ENCODE measurements around the gene TOR1AIP2. TPM values are rescaled to one million over a fixed set of nuclear protein-coding genes. Genes with fewer than 3 reads are reported as not detected.

TOR1AIP2 gene
- total RNA-seq, 1 donor from 2014 or later: 92.0 TPM

DNA sequence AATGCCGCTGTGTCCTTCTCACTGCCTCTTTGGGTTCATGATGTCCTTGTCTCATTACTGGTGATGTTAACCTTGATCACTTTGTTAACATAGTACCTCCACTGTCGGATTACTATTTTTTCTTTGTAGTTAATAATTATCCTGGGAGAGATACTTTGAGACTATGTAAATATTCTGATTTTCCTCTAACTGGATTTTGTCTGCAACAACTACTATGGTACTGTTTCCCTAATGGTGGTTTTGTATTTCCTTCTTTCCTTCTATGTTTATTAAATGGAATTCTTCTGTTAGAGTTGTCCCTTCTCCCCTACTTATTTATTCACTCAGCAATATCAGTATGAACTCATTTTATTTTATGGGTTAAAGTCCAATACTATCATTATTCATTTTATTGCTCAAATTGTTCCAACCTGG is 4.2 kb downstream of the TOR1AIP2 start:
- peaks cover 50% of the 10 kb centered on the region for H3K4me1 ChIP-seq
- H3K9me3 ChIP-seq: no peaks in the 10 kb centered on the region
- intact Hi-C loops (cut with DNase I): no loop called here
- TF ChIP-seq, protein P1, sequence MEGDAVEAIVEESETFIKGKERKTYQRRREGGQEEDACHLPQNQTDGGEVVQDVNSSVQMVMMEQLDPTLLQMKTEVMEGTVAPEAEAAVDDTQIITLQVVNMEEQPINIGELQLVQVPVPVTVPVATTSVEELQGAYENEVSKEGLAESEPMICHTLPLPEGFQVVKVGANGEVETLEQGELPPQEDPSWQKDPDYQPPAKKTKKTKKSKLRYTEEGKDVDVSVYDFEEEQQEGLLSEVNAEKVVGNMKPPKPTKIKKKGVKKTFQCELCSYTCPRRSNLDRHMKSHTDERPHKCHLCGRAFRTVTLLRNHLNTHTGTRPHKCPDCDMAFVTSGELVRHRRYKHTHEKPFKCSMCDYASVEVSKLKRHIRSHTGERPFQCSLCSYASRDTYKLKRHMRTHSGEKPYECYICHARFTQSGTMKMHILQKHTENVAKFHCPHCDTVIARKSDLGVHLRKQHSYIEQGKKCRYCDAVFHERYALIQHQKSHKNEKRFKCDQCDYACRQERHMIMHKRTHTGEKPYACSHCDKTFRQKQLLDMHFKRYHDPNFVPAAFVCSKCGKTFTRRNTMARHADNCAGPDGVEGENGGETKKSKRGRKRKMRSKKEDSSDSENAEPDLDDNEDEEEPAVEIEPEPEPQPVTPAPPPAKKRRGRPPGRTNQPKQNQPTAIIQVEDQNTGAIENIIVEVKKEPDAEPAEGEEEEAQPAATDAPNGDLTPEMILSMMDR (IDR thresholded peaks at IDR 0.05): no peak
- no peak overlapping the region for H3K27ac ChIP-seq
- DNase-seq (no peak), ATAC-seq (no peak)
- H3K27me3 ChIP-seq (ENCODE audit: low read depth): no peaks in the 10 kb centered on the region
- H3K36me3 ChIP-seq: peaks cover 29% of the 10 kb centered on the region
- no peak overlapping the region for H3K4me3 ChIP-seq

DNA sequence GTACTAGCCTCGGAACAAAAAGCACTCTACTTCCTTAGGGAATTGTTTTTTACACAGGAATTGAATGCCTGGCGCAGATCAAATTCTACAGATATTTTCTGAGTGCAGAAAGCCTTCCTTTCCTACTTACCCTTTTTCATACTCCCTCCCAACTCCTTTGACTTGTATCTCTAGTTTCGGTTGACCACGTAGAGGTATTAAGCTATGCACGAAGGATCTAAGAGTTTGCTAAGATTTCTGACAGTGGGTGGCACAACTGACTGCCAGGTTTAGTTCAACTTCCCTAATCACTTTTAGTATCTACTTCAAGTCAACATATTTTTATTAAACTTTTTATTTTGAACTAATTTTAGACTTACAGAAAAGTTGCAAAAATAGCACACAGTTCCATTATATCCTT is 5.0 kb downstream of the TOR1AIP2 start:
- TF ChIP-seq, protein P1 (IDR thresholded peaks at IDR 0.05): no peak
- peaks cover 50% of the 10 kb centered on the region for H3K4me1 ChIP-seq
- H3K4me3 ChIP-seq: no peak overlapping the region
- peak overlapping the region; percentile 31 for H3K27ac ChIP-seq
- ATAC-seq (no peak), DNase-seq (no peak)
- intact Hi-C loops (cut with DNase I): no loop called here
- no peaks in the 10 kb centered on the region for H3K9me3 ChIP-seq
- H3K36me3 ChIP-seq: peaks cover 35% of the 10 kb centered on the region
- no peaks in the 10 kb centered on the region for H3K27me3 ChIP-seq (ENCODE audit: low read depth)

DNA sequence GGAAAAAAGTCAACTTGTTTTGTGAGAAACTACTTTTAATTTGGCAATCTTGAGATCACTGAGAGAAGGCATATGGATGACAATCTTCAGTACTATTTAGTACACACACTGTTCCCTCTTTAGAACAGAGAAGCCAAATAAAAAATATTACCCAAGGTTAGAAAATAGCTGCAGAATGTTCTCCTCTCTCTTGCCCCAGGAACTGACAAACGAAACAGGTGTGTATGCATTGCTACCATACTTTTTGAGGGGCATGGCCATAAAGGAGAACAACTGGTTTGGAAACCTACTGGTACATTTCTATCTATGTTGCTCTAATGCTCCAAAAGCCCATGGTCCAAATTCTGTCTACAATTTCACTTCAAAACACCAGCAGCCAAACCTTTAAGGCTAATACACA is 5.7 kb downstream of the TOR1AIP2 start:
- no peak for DNase-seq
- no peaks in the 10 kb centered on the region for H3K9me3 ChIP-seq
- TF ChIP-seq, protein P1 (IDR thresholded peaks at IDR 0.05): no peak
- no peak for ATAC-seq
- peaks cover 39% of the 10 kb centered on the region for H3K36me3 ChIP-seq
- no peaks in the 10 kb centered on the region for H3K27me3 ChIP-seq (ENCODE audit: low read depth)
- peak overlapping the region; percentile 31 for H3K27ac ChIP-seq
- no peak overlapping the region for H3K4me3 ChIP-seq
- H3K4me1 ChIP-seq: peaks cover 48% of the 10 kb centered on the region
- intact Hi-C loops (cut with DNase I): no loop called here

DNA sequence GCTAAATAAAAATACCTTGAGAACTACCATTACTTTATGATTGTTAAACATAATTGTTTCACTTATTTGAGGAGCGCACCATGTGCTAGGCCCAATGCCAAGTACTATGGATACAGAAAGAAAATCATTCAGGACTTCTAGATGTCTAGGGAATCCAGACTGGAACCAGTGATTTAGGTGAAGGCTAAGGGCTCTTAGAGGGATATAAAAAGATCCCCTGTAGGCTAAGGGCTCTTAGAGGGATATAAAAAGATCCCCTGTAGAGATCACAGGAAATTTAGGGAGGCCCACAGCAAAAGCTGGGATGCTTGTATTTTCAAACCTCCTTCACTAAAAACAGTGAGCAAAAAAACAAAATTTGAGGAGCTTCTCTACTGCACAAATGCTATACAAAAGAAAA is 6.7 kb downstream of the TOR1AIP2 start:
- Histone ChIP-seq H3K36me3 (peaks cover 50% of the 10 kb centered on the region), H3K27ac (no peak overlapping the region), H3K4me1 (peaks cover 44% of the 10 kb centered on the region), H3K4me3 (no peak overlapping the region), H3K27me3 (ENCODE audit: low read depth) (no peaks in the 10 kb centered on the region), H3K9me3 (no peaks in the 10 kb centered on the region)
- ATAC-seq: no peak
- DNase-seq: no peak
- intact Hi-C loops (cut with DNase I): no loop called here
- TF ChIP-seq, protein P1 (IDR thresholded peaks at IDR 0.05): no peak

DNA sequence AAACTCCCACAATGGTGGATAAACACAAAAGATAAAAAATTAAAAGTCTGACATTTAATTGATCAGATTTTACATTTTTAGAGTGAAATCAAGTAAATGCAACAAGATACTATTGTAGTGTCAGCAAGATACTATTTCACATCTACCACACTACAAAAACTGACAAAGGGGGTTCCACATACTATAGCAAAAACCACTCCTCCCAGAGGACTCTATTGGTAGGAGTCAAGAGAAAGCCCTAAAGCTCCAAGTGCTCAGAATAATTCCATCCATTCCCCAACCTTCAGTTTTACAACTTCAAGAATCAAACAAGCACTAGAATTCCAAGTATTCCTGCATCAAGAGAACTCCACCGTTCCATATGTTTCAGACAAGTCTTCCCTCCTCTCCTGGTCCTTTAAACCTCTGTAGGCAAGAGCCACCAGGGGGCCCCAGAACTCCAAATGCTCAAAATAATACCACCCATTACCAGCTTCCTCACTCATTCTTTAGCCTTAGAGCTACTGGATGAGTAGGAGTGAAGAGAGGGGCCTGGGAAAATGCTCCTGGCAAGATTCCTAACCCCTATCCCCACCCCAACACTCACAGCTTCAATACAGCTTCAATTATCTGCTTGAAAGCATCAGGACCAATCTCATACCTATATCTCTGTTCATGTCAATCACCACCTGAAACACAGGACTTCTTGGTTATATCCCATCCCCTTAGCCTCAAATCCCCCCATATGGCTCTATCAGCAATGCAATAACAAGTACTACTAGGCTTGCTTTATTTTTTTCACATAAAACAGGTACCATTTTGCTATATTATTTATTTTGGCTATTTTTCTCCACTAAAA is 9.9 kb downstream of the TOR1AIP2 start:
- no peak for DNase-seq
- intact Hi-C loops (cut with DNase I): no loop called here
- Histone ChIP-seq H3K4me3 (no peak overlapping the region), H3K27ac (no peak overlapping the region), H3K4me1 (peaks cover 20% of the 10 kb centered on the region), H3K36me3 (peaks cover 62% of the 10 kb centered on the region), H3K9me3 (no peaks in the 10 kb centered on the region), H3K27me3 (ENCODE audit: low read depth) (no peaks in the 10 kb centered on the region)
- TF ChIP-seq, protein P1 (IDR thresholded peaks at IDR 0.05): peak; percentile 71
- peak; percentile 66 to 75 for ATAC-seq

Data from lower lobe of right lung (tissue), 2 donors.